D341Med (cell line): ENCODE data around the gene TMEM163.

Experiments used
- DNase-seq: peaks from one replicate; pipeline ENCODE4 v3.0.0; 2012; ENCODE audit warnings: low spot score

TMEM163 gene

DNA sequence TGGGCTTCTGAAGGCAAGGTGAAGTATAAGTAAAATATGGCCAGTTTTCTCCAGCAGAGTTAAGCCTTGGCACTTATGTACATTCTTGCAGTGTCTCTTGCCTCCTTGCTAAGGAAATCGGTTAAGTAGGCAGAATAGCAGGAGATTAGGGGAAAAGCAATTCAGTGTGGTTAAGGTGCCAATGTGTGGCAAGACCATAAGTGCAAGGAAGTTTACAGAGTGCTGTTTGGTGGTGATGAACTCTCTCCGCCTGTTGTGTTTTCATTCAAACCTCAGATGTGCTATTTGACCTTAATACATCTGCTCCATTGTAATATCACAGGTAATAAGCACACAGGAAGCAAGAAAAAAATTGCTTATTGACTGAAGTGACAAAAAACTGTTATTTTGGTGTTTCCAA, 308.8 kb downstream of the TMEM163 start:
- DNase-seq, result no peak

GRCh38 chr2:134408791-134409190, 310.0 kb downstream of the TMEM163 start:
- no peak for DNase-seq

GRCh38 chr2:134408386-134408785, 310.4 kb downstream of the TMEM163 start:
- no peak for DNase-seq

- DNase-seq, result no peak
Observed at GRCh38 chr2:134407154-134407890, 311.5 kb downstream of the TMEM163 start.

DNA sequence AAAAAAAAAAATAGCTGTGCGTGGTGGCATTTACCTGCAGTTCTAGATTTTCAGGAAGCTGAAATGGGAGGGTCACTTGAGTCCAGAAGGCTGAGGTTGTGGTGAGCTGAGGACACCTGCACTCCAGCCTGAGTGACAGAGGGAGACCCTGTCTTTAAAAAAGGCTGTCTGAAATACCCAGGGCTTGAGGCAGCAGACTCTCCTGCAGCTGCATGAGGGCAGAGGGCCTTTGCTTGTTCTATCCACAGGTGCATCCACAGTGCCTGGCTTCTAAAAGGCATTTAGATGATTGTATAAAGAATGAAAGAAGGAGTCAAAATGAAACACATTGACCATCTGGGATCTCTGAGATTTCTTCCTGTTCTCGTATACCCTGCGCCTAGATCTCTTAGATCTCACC, 312.1 kb downstream of the TMEM163 start:
- DNase-seq, result no peak

DNA sequence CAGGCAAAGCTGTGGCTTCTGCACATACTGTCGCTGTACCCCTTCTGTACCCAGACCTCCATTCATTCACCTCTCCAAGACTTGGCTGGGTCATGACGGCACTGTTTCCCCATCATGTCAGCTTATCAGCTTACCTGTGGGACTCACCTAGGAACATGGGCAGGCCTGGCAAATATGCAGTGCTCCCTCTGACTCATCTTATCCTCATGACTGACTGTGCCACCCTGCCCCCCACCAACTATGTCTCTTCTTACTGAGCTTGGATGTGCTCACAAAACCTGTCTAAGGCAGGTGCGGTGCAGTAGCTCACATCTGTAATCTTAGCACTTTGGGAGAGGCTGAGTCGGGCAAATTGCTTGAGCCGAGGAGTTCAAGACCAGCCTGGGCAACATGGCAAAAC, 312.5 kb downstream of the TMEM163 start:
- DNase-seq, result no peak
